Progenitor cell of endocrine pancreas (in vitro differentiated cells): Measurements from ENCODE around the gene KRT79. TPM values are rescaled to one million over a fixed set of nuclear protein-coding genes. Genes with fewer than 3 reads are reported as not detected.

ENCODE experiments used
- DNase-seq: peaks from one replicate; pipeline ENCODE4 v3.0.0; 2021; ENCODE audit warnings: low spot score; ENCODE audit not compliant: unreplicated experiment
- H3K27ac Mint-ChIP-seq: 2 replicates; pipeline ENCODE4 v1.8.0; 2021; ENCODE audit warnings: mild to moderate bottlenecking, moderate library complexity, mixed read lengths
- H3K27me3 Mint-ChIP-seq: 2 replicates; pipeline ENCODE4 v1.8.0; 2021; ENCODE audit warnings: mixed read lengths
- H3K36me3 Mint-ChIP-seq: 2 replicates; pipeline ENCODE4 v1.8.0; 2022; ENCODE audit warnings: mixed read lengths; ENCODE audit not compliant: insufficient read depth
- H3K4me1 Mint-ChIP-seq: 2 replicates; pipeline ENCODE4 v1.8.0; 2021; ENCODE audit warnings: low read depth, mixed read lengths
- H3K4me3 Mint-ChIP-seq: 2 replicates; pipeline ENCODE4 v1.8.0; 2021; ENCODE audit warnings: low read depth, mild to moderate bottlenecking, moderate library complexity, mixed read lengths
- H3K9me3 Mint-ChIP-seq: 2 replicates; pipeline ENCODE4 v1.8.0; 2021; ENCODE audit warnings: low read depth, mixed read lengths
- CTCF ChIP-seq: fragments of 200-600 bp; sonication (generic); IDR thresholded peaks from one replicate; pipeline ENCODE4 v1.5.0; 2021; ENCODE audit warnings: antibody characterized with exemption, mild to moderate bottlenecking; ENCODE audit not compliant: unreplicated experiment
- total RNA-seq: library from RNA; stranded (reverse); gene quantifications from 2 replicates; pipeline ENCODE4 v1.2.1, GENCODE V29; 2021

The KRT79 gene
- total RNA-seq, 1 donor from 2014 or later, result not detected

- Mint-ChIP-seq H3K27ac (no peak overlapping the region), H3K27me3 (peaks cover 7% of the 10 kb centered on the region)
Observed at GRCh38 chr12:52831251-52831650, 2.9 kb downstream of the KRT79 start.

GRCh38 chr12:52829986-52830770, 3.9 kb downstream of the KRT79 start:
- Mint-ChIP-seq H3K27me3 (peaks cover 6% of the 10 kb centered on the region), H3K9me3 (peaks cover 3% of the 10 kb centered on the region), H3K4me1 (peaks cover 8% of the 10 kb centered on the region), H3K27ac (no peak overlapping the region), H3K36me3 (no peaks in the 10 kb centered on the region), H3K4me3 (no peak overlapping the region)
- TF ChIP-seq CTCF, result no peak
- no peak for DNase-seq

More at GRCh38 chr12:52831251-52831650, 2.9 kb downstream of the KRT79 start:
- no peak for TF ChIP-seq CTCF
- no peak overlapping the region for H3K4me3 Mint-ChIP-seq
- H3K9me3 Mint-ChIP-seq, result peaks cover 3% of the 10 kb centered on the region
- H3K36me3 Mint-ChIP-seq, result no peaks in the 10 kb centered on the region
- DNase-seq, result no peak
- H3K4me1 Mint-ChIP-seq, result peaks cover 8% of the 10 kb centered on the region

- peaks cover 8% of the 10 kb centered on the region for H3K4me1 Mint-ChIP-seq
- no peak for TF ChIP-seq CTCF
- DNase-seq, result no peak
- no peaks in the 10 kb centered on the region for H3K36me3 Mint-ChIP-seq
- H3K9me3 Mint-ChIP-seq, result peaks cover 3% of the 10 kb centered on the region
- no peak overlapping the region for H3K27ac Mint-ChIP-seq
- H3K4me3 Mint-ChIP-seq, result no peak overlapping the region
- H3K27me3 Mint-ChIP-seq, result peaks cover 8% of the 10 kb centered on the region
Observed at GRCh38 chr12:52828591-52829021, 5.5 kb downstream of the KRT79 start.

GRCh38 chr12:52828156-52828555, 6.0 kb downstream of the KRT79 start:
- DNase-seq, result no peak
- Mint-ChIP-seq H3K9me3 (peaks cover 3% of the 10 kb centered on the region), H3K4me1 (peaks cover 8% of the 10 kb centered on the region), H3K4me3 (no peak overlapping the region), H3K36me3 (no peaks in the 10 kb centered on the region), H3K27ac (no peak overlapping the region), H3K27me3 (peaks cover 9% of the 10 kb centered on the region)
- no peak for TF ChIP-seq CTCF

- Mint-ChIP-seq H3K9me3 (peaks cover 3% of the 10 kb centered on the region), H3K27me3 (peaks cover 12% of the 10 kb centered on the region), H3K36me3 (no peaks in the 10 kb centered on the region), H3K27ac (no peak overlapping the region), H3K4me1 (peaks cover 7% of the 10 kb centered on the region), H3K4me3 (no peak overlapping the region)
- no peak for TF ChIP-seq CTCF
- no peak for DNase-seq
Observed at GRCh38 chr12:52827499-52828090, 6.5 kb downstream of the KRT79 start.
